GM19467 (cell line): ENCODE results near the gene PIEZO1.

Experiments
- ATAC-seq: cut with Tn5 transposase; IDR thresholded peaks from one replicate; pipeline ENCODE4 v1.9.1; 2021; ENCODE audit warnings: mild to moderate bottlenecking, moderate library complexity; ENCODE audit not compliant: unreplicated experiment

The PIEZO1 gene

GRCh38 chr16:88770461-88771293, 14.3 kb downstream of the PIEZO1 start:
- ATAC-seq, result no peak

GRCh38 chr16:88769617-88770460, 15.2 kb downstream of the PIEZO1 start:
- ATAC-seq, result no peak

GRCh38 chr16:88768071-88768783, 16.8 kb downstream of the PIEZO1 start:
- no peak for ATAC-seq

- ATAC-seq, result no peak
Measured at GRCh38 chr16:88767546-88768070, 17.4 kb downstream of the PIEZO1 start.

- ATAC-seq, result no peak
Measured at GRCh38 chr16:88766975-88767374, 18.0 kb downstream of the PIEZO1 start.

GRCh38 chr16:88764913-88765349, 20.1 kb downstream of the PIEZO1 start:
- no peak for ATAC-seq

GRCh38 chr16:88764080-88764479, 20.9 kb downstream of the PIEZO1 start:
- no peak for ATAC-seq

GRCh38 chr16:88763502-88764053, 21.4 kb downstream of the PIEZO1 start:
- ATAC-seq, result no peak

GRCh38 chr16:88762941-88763340, 22.1 kb downstream of the PIEZO1 start:
- ATAC-seq, result no peak

- ATAC-seq, result no peak
Measured at GRCh38 chr16:88762258-88762870, 22.7 kb downstream of the PIEZO1 start.

- no peak for ATAC-seq
Measured at GRCh38 chr16:88761830-88762229, 23.2 kb downstream of the PIEZO1 start.

- no peak for ATAC-seq
Measured at GRCh38 chr16:88761143-88761534, 23.9 kb downstream of the PIEZO1 start.

- no peak for ATAC-seq
Measured at GRCh38 chr16:88760424-88761142, 24.4 kb downstream of the PIEZO1 start.

- ATAC-seq, result no peak
Measured at GRCh38 chr16:88759976-88760350, 25.1 kb downstream of the PIEZO1 start.

GRCh38 chr16:88759245-88759975, 25.6 kb downstream of the PIEZO1 start:
- ATAC-seq, result no peak

- no peak for ATAC-seq
Measured at GRCh38 chr16:88758944-88759244, 26.1 kb downstream of the PIEZO1 start.

- ATAC-seq, result no peak
Measured at GRCh38 chr16:88758227-88758943, 26.6 kb downstream of the PIEZO1 start.

- ATAC-seq, result no peak
Measured at GRCh38 chr16:88755745-88756443, 29.1 kb downstream of the PIEZO1 start.
